OCI-LY7 (cell line): ENCODE results near the gene DIAPH3. TPM values are rescaled to one million over a fixed set of nuclear protein-coding genes. Genes with fewer than 3 reads are reported as not detected.

Source experiments
- BruUV-seq: library from RNA; stranded (reverse); fragments of 400-500 nt; replicated peaks from 2 replicates; lab custom pipeline; 2021; lab: Mats Ljungman, UMichigan
- CTCF ChIA-PET: fragments of 300-600 bp; sonication (Branson Sonifier 250); formaldehyde crosslinking; loops from one replicate; lab custom pipeline; 2022; ENCODE audit warnings: antibody characterized with exemption; ENCODE audit not compliant: unreplicated experiment; lab: Charles Lee
- POLR2A ChIA-PET: fragments of 300-600 bp; sonication (Branson Sonifier 250); formaldehyde crosslinking; loops from one replicate; lab custom pipeline; 2022; ENCODE audit warnings: antibody characterized with exemption; lab: Charles Lee
- DNase-seq: peaks from one replicate; pipeline ENCODE4 v3.0.0-alpha.2; 2015; ENCODE audit warnings: low spot score
- H2AFZ ChIP-seq: fragments of 200-600 bp; sonication (generic), shearing (Covaris generic); 2 replicates; pipeline ENCODE4 v1.6.1; 2014; ENCODE audit warnings: mild to moderate bottlenecking, antibody characterized with exemption, low read length, moderate library complexity
- H3K27ac ChIP-seq: fragments of 200-600 bp; sonication (generic); 2 replicates; pipeline ENCODE4 v1.5.1; 2014; ENCODE audit warnings: mixed run types, low read depth, mild to moderate bottlenecking, moderate library complexity, low read length, inconsistent platforms; ENCODE audit not compliant: poor library complexity, severe bottlenecking
- H3K36me3 ChIP-seq: fragments of 200-600 bp; sonication (generic); 2 replicates; pipeline ENCODE4 v1.6.1; 2014; ENCODE audit warnings: mild to moderate bottlenecking, antibody characterized with exemption, low read length, moderate library complexity, mixed read lengths; ENCODE audit not compliant: insufficient read depth
- H3K4me1 ChIP-seq: fragments of 200-600 bp; sonication (generic); 2 replicates; pipeline ENCODE4 v1.5.1; 2014; ENCODE audit warnings: mild to moderate bottlenecking, low read length; ENCODE audit not compliant: insufficient read depth, poor library complexity, severe bottlenecking
- H3K4me2 ChIP-seq: fragments of 200-600 bp; sonication (generic); 2 replicates; pipeline ENCODE4 v1.6.1; 2014; ENCODE audit warnings: mild to moderate bottlenecking, low read length
- H3K4me3 ChIP-seq: fragments of 200-600 bp; sonication (generic); 2 replicates; pipeline ENCODE4 v1.5.1; 2014; ENCODE audit warnings: mild to moderate bottlenecking, low read depth, low read length; ENCODE audit not compliant: poor library complexity, severe bottlenecking
- H3K79me2 ChIP-seq: fragments of 200-600 bp; sonication (generic); 2 replicates; pipeline ENCODE4 v1.6.1; 2016; ENCODE audit warnings: low read depth, mild to moderate bottlenecking, low read length, moderate library complexity, mixed read lengths; ENCODE audit not compliant: insufficient read depth
- H3K9me2 ChIP-seq: fragments of 200-600 bp; sonication (generic); 2 replicates; pipeline ENCODE4 v1.6.1; 2016; ENCODE audit warnings: mild to moderate bottlenecking, low read length, mixed read lengths; ENCODE audit not compliant: insufficient read depth
- H3K9me3 ChIP-seq: fragments of 200-600 bp; sonication (generic); 2 replicates; pipeline ENCODE4 v1.6.1; 2014; ENCODE audit warnings: mild to moderate bottlenecking, mixed run types, low read length, mixed read lengths
- H4K20me1 ChIP-seq: fragments of 200-600 bp; sonication (generic); 2 replicates; pipeline ENCODE4 v1.6.1; 2014; ENCODE audit warnings: mild to moderate bottlenecking, antibody characterized with exemption, low read length, moderate library complexity, mixed read lengths; ENCODE audit not compliant: insufficient read depth
- CTCF ChIP-seq: fragments of 200-600 bp; sonication (generic); conservative IDR thresholded peaks from 2 replicates; pipeline ENCODE4 v1.5.1; 2014; ENCODE audit warnings: mild to moderate bottlenecking, antibody characterized with exemption, low read length, moderate library complexity, mixed read lengths
- EZH2phosphoT487 ChIP-seq: fragments of 200-600 bp; sonication (generic); IDR thresholded peaks from 2 replicates; pipeline ENCODE4 v1.6.1; 2018; ENCODE audit warnings: low read depth, borderline replicate concordance, mild to moderate bottlenecking, mixed run types, antibody characterized with exemption, low read length, moderate library complexity, mixed read lengths
- intact Hi-C: fragments of 100-400 bp; cut with micrococcal nuclease; formaldehyde crosslinking; loops from one replicate; pipeline ENCODE4 v1.10.0; 2022; ENCODE audit not compliant: unreplicated experiment
- total RNA-seq, 2 experiments: library from RNA; depleted of rRNA in 1 of 2; stranded (reverse); fragments of >200 nt in 1 of 2; shearing (Covaris generic) in 1 of 2; gene quantifications; 2 replicates each; pipeline ENCODE4 v1.2.3, GENCODE V29; 2014 to 2022

DIAPH3 gene
- total RNA-seq, 2 experiments from 2014 or later = 33.5 to 37.2 TPM

- intact Hi-C loops = no loop called here
- ChIA-PET POLR2A (interaction anchor here (0.6 to 1.0 kb wide), 2 partner anchors 9 to 35 kb away, joined by 3 to 4 read pairs; no protein-coding TSS in a partner anchor), CTCF (no interaction called here)
- Histone ChIP-seq H3K27ac (no peak overlapping the region), H3K4me1 (no peaks in the 10 kb centered on the region), H4K20me1 (no peaks in the 10 kb centered on the region), H3K36me3 (no peaks in the 10 kb centered on the region), H3K4me2 (no peak overlapping the region), H2AFZ (no peak overlapping the region), H3K4me3 (no peak overlapping the region), H3K9me3 (no peaks in the 10 kb centered on the region), H3K9me2 (no peaks in the 10 kb centered on the region), H3K79me2 (no peaks in the 10 kb centered on the region)
- no peak for DNase-seq
- TF ChIP-seq EZH2phosphoT487 = no peak
- TF ChIP-seq CTCF = no peak
- no TSS peak for BruUV-seq
These were observed 273.7 kb downstream of the DIAPH3 start for GRCh38 chr13:59890054-59890453.

GRCh38 chr13:59888408-59888807 lies 275.3 kb downstream of the DIAPH3 start:
- H3K36me3 ChIP-seq = no peaks in the 10 kb centered on the region
- no peaks in the 10 kb centered on the region for H3K9me2 ChIP-seq
- H4K20me1 ChIP-seq = no peaks in the 10 kb centered on the region
- H3K4me1 ChIP-seq = no peaks in the 10 kb centered on the region
- POLR2A ChIA-PET = no interaction called here
- no peak overlapping the region for H3K4me3 ChIP-seq
- intact Hi-C loops = no loop called here
- BruUV-seq = no TSS peak
- no peak for DNase-seq
- TF ChIP-seq CTCF (no peak), EZH2phosphoT487 (no peak)
- H2AFZ ChIP-seq = no peak overlapping the region
- H3K4me2 ChIP-seq = no peak overlapping the region
- H3K27ac ChIP-seq = no peak overlapping the region
- no peaks in the 10 kb centered on the region for H3K79me2 ChIP-seq
- CTCF ChIA-PET = no interaction called here
- no peaks in the 10 kb centered on the region for H3K9me3 ChIP-seq

- H3K36me3 ChIP-seq = no peaks in the 10 kb centered on the region; the same call in 1 of the 2 replicates
- H3K79me2 ChIP-seq = no peaks in the 10 kb centered on the region
- no peaks in the 10 kb centered on the region for H3K9me2 ChIP-seq
- intact Hi-C loops = no loop called here
- no peaks in the 10 kb centered on the region for H3K4me1 ChIP-seq
- H3K27ac ChIP-seq = no peak overlapping the region
- no peaks in the 10 kb centered on the region for H3K9me3 ChIP-seq
- DNase-seq = no peak
- H3K4me2 ChIP-seq = no peak overlapping the region
- CTCF ChIA-PET = interaction anchor here (1.3 kb wide), 1 partner anchor 10 kb away, joined by 3 read pairs; no protein-coding TSS in a partner anchor
- H2AFZ ChIP-seq = no peak overlapping the region
- no peak overlapping the region for H3K4me3 ChIP-seq
- POLR2A ChIA-PET = interaction anchor here (0.6 to 1.1 kb wide), 7 partner anchors 8 to 543 kb away, joined by 3 to 6 read pairs (median 4); no protein-coding TSS in a partner anchor
- TF ChIP-seq EZH2phosphoT487 = no peak
- no peak for TF ChIP-seq CTCF
- BruUV-seq = no TSS peak
- H4K20me1 ChIP-seq = no peaks in the 10 kb centered on the region
These were observed 278.7 kb downstream of the DIAPH3 start for GRCh38 chr13:59885076-59885475.
